ENCODE measurements around the gene FGG. TPM values are rescaled to one million over a fixed set of nuclear protein-coding genes. Genes with fewer than 3 reads are reported as not detected.
A peak's percentile ranks its signal among the peaks of the same experiment; 100 is the strongest.

FGG gene
- total and polyA plus RNA-seq, 2 of the 13 experiments (the other 11 are each of a cell fraction or from before 2014, with no cell fraction given): 1,037 to 2,423 TPM

DNA sequence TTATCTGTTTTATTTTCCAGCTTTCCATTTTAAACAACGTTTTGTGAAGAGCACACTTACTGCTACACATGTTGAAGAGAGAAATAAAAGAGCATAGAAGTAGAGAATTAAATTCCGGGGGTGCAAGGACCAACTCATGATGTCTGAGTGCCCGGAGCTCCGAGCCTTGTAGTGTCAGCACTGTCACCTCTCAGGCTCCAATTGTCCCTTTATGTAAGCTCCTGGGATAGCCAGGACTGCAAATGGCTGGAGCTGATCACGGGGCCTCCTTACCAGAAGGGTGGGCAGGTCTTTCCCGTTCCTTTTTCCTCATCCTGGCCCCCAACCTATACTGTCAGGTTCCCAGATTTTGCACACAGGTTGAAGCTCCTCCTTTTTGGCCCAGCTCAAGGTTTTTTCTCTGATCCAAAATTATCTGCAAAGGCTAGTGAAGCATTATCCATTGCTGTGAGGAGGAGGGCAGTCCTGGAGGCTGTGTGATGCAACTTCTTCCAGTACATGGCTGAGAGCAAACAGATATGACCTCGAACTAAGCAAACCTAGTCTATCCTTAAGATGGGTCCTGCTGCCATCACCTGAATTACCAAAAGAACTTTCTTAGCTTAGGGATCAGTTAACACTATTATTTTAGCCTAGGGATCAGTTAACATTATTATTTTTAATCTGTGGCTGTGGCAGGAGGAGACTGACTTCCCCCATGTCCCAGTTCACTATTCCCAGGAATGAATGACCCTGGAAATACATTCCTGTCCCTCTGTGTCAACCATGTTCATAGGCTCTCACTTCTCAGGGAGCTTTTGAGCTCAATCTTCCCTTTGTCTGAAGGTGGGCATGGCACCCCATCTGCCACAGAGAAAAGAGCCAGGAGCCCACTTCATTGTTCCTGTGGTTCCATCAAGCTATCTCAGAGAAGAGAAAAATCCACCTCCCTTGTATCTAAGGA, at the start of gene FGG (continued):
- TF ChIP-seq, protein P1, sequence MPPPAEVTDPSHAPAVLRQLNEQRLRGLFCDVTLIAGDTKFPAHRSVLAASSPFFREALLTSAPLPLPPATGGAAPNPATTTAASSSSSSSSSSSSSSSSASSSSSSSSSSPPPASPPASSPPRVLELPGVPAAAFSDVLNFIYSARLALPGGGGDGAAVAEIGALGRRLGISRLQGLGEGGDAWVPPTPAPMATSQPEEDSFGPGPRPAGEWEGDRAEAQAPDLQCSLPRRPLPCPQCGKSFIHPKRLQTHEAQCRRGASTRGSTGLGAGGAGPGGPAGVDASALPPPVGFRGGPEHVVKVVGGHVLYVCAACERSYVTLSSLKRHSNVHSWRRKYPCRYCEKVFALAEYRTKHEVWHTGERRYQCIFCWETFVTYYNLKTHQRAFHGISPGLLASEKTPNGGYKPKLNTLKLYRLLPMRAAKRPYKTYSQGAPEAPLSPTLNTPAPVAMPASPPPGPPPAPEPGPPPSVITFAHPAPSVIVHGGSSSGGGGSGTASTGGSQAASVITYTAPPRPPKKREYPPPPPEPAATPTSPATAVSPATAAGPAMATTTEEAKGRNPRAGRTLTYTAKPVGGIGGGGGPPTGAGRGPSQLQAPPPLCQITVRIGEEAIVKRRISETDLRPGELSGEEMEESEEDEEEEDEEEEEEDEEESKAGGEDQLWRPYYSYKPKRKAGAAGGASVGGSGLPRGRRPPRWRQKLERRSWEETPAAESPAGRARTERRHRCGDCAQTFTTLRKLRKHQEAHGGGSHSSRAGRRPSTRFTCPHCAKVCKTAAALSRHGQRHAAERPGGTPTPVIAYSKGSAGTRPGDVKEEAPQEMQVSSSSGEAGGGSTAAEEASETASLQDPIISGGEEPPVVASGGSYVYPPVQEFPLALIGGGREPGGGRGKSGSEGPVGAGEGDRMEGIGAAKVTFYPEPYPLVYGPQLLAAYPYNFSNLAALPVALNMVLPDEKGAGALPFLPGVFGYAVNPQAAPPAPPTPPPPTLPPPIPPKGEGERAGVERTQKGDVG (CRISPR knock-in tag; IDR thresholded peaks at IDR 0.05; ENCODE audit: borderline replicate concordance): peak; percentile 71; the same call in 1 of the 2 replicates
- no peak for TF ChIP-seq HNF4G (IDR thresholded peaks at IDR 0.05; ENCODE audit: borderline replicate concordance, low read depth, low read length)
- no peak for TF ChIP-seq HNF4G (CRISPR knock-in tag; IDR thresholded peaks at IDR 0.05; ENCODE audit: borderline replicate concordance, low read depth)
- TF ChIP-seq FOXM1 (CRISPR knock-in tag; IDR thresholded peaks at IDR 0.05): no peak
- no peak for TF ChIP-seq ARHGAP35 (CRISPR knock-in tag; IDR thresholded peaks at IDR 0.05; ENCODE audit: borderline replicate concordance)
- TF ChIP-seq, protein P2, sequence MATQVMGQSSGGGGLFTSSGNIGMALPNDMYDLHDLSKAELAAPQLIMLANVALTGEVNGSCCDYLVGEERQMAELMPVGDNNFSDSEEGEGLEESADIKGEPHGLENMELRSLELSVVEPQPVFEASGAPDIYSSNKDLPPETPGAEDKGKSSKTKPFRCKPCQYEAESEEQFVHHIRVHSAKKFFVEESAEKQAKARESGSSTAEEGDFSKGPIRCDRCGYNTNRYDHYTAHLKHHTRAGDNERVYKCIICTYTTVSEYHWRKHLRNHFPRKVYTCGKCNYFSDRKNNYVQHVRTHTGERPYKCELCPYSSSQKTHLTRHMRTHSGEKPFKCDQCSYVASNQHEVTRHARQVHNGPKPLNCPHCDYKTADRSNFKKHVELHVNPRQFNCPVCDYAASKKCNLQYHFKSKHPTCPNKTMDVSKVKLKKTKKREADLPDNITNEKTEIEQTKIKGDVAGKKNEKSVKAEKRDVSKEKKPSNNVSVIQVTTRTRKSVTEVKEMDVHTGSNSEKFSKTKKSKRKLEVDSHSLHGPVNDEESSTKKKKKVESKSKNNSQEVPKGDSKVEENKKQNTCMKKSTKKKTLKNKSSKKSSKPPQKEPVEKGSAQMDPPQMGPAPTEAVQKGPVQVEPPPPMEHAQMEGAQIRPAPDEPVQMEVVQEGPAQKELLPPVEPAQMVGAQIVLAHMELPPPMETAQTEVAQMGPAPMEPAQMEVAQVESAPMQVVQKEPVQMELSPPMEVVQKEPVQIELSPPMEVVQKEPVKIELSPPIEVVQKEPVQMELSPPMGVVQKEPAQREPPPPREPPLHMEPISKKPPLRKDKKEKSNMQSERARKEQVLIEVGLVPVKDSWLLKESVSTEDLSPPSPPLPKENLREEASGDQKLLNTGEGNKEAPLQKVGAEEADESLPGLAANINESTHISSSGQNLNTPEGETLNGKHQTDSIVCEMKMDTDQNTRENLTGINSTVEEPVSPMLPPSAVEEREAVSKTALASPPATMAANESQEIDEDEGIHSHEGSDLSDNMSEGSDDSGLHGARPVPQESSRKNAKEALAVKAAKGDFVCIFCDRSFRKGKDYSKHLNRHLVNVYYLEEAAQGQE (IDR thresholded peaks at IDR 0.05; ENCODE audit: borderline replicate concordance in 1 of 2, low read depth in 1 of 2, low read length in 2 of 2): peak in 1 of 2 experiments; percentile 76; a peak in 1 of 4 replicates
- TF ChIP-seq, protein P3, sequence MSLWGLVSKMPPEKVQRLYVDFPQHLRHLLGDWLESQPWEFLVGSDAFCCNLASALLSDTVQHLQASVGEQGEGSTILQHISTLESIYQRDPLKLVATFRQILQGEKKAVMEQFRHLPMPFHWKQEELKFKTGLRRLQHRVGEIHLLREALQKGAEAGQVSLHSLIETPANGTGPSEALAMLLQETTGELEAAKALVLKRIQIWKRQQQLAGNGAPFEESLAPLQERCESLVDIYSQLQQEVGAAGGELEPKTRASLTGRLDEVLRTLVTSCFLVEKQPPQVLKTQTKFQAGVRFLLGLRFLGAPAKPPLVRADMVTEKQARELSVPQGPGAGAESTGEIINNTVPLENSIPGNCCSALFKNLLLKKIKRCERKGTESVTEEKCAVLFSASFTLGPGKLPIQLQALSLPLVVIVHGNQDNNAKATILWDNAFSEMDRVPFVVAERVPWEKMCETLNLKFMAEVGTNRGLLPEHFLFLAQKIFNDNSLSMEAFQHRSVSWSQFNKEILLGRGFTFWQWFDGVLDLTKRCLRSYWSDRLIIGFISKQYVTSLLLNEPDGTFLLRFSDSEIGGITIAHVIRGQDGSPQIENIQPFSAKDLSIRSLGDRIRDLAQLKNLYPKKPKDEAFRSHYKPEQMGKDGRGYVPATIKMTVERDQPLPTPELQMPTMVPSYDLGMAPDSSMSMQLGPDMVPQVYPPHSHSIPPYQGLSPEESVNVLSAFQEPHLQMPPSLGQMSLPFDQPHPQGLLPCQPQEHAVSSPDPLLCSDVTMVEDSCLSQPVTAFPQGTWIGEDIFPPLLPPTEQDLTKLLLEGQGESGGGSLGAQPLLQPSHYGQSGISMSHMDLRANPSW (CRISPR knock-in tag; IDR thresholded peaks at IDR 0.05; ENCODE audit: borderline replicate concordance): no peak; the same call in 1 of the 2 replicates
- TF ChIP-seq ZNF577 (CRISPR knock-in tag; IDR thresholded peaks at IDR 0.05; ENCODE audit: borderline replicate concordance, low read depth): no peak
- TF ChIP-seq ZNF513 (CRISPR knock-in tag; conservative IDR thresholded peaks at IDR 0.05): no peak
- no peak for TF ChIP-seq BORCS8-MEF2B (CRISPR knock-in tag; IDR thresholded peaks at IDR 0.05)
- TF ChIP-seq ZFAT (CRISPR knock-in tag; conservative IDR thresholded peaks at IDR 0.05): no peak
- peak; percentile 65 for TF ChIP-seq NFYC (CRISPR knock-in tag; IDR thresholded peaks at IDR 0.05)
- TF ChIP-seq CENPX (CRISPR knock-in tag; IDR thresholded peaks at IDR 0.05): no peak
- no peak for TF ChIP-seq ZNF724P (CRISPR knock-in tag; IDR thresholded peaks at IDR 0.05; ENCODE audit: borderline replicate concordance)
- TF ChIP-seq ZBTB20 (CRISPR knock-in tag; IDR thresholded peaks at IDR 0.05; ENCODE audit: borderline replicate concordance, low read depth): no peak; the same call in 1 of the 2 replicates
- 0 out of 2 replicates have a peak, but pooled peaks have one; percentile 28 for TF ChIP-seq RAD51 (IDR thresholded peaks at IDR 0.05; ENCODE audit: borderline replicate concordance)

Measured in HepG2 (cell line).